ENCODE data around the gene SPRED1.

DNA sequence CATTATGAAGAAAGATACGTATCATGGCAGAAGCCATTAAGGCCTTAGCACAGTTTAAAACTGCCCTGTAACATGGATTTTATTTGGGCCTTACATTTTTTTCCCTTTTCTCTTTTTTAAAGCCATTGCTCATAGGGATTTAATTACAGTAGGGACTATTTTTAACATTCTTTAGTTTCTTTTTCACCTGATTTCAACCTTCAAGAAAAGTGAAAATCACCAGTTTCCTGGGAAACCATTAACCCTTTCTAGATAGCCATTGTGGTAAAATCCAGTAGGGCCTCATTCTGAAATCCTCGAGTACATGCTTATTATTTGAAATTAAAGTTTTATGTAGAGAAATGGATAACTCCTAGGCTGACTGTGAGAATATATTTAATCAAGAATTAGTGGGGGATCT, 3.1 kb downstream of the SPRED1 start:
- TF ChIP-seq, protein P1, sequence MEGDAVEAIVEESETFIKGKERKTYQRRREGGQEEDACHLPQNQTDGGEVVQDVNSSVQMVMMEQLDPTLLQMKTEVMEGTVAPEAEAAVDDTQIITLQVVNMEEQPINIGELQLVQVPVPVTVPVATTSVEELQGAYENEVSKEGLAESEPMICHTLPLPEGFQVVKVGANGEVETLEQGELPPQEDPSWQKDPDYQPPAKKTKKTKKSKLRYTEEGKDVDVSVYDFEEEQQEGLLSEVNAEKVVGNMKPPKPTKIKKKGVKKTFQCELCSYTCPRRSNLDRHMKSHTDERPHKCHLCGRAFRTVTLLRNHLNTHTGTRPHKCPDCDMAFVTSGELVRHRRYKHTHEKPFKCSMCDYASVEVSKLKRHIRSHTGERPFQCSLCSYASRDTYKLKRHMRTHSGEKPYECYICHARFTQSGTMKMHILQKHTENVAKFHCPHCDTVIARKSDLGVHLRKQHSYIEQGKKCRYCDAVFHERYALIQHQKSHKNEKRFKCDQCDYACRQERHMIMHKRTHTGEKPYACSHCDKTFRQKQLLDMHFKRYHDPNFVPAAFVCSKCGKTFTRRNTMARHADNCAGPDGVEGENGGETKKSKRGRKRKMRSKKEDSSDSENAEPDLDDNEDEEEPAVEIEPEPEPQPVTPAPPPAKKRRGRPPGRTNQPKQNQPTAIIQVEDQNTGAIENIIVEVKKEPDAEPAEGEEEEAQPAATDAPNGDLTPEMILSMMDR (IDR thresholded peaks at IDR 0.05), result no peak
- no peak for TF ChIP-seq EZH2 (IDR thresholded peaks at IDR 0.05; ENCODE audit: borderline replicate concordance, insufficient read depth, low read depth, low read length, poor library complexity, severe bottlenecking)
